Coronary artery (tissue), 2 donors: ENCODE measurements around the gene AUTS2.

Experiments used
- DNase-seq: peaks from one replicate; pipeline ENCODE4 v3.0.0-alpha.2; 2017; ENCODE audit warnings: low spot score
- H3K27ac ChIP-seq, 2 donors: fragments of 200-600 bp; sonication (generic); one replicate each; pipeline ENCODE4 v1.5.1; 2016 to 2019
- H3K4me3 ChIP-seq: fragments of 200-600 bp; sonication (generic); 2 replicates; pipeline ENCODE4 v1.5.1; 2016; ENCODE audit warnings: mild to moderate bottlenecking, moderate library complexity
- TF ChIP-seq, protein P1 (sequence below): fragments of 200-600 bp; sonication (generic); IDR thresholded peaks from one replicate; pipeline ENCODE4 v1.5.1; 2019; ENCODE audit warnings: antibody characterized with exemption

The AUTS2 gene

GRCh38 chr7:70793060-70793459 is 1194.8 kb downstream of the AUTS2 start:
- DNase-seq, result no peak
- Histone ChIP-seq H3K4me3 (no peak overlapping the region), H3K27ac (no peak overlapping the region)
- TF ChIP-seq, protein P1, sequence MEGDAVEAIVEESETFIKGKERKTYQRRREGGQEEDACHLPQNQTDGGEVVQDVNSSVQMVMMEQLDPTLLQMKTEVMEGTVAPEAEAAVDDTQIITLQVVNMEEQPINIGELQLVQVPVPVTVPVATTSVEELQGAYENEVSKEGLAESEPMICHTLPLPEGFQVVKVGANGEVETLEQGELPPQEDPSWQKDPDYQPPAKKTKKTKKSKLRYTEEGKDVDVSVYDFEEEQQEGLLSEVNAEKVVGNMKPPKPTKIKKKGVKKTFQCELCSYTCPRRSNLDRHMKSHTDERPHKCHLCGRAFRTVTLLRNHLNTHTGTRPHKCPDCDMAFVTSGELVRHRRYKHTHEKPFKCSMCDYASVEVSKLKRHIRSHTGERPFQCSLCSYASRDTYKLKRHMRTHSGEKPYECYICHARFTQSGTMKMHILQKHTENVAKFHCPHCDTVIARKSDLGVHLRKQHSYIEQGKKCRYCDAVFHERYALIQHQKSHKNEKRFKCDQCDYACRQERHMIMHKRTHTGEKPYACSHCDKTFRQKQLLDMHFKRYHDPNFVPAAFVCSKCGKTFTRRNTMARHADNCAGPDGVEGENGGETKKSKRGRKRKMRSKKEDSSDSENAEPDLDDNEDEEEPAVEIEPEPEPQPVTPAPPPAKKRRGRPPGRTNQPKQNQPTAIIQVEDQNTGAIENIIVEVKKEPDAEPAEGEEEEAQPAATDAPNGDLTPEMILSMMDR, result no peak

DNA sequence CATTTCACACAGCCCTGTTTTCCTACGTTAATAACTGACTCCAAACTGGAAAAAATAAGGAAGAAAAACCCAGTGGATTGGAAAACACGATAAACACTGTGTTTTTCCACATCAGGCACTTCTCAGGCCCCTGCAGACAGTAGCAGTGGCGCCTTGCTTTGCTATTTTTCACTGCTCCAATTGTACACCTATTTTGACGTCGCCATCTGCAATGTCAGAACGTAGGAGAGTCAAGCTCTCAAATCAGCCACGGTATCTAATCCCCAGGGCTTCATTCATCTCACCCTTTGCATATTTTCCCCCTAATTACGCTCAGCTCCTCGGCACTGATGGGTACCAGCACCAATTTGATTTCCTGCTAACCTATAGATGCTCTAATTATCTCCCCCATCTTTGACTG is 1195.5 kb downstream of the AUTS2 start:
- TF ChIP-seq, protein P1, result no peak
- no peak overlapping the region for H3K27ac ChIP-seq
- no peak for DNase-seq
- no peak overlapping the region for H3K4me3 ChIP-seq

GRCh38 chr7:70794962-70795361 is 1196.7 kb downstream of the AUTS2 start:
- no peak for DNase-seq

GRCh38 chr7:70795948-70796347 is 1197.7 kb downstream of the AUTS2 start:
- DNase-seq, result no peak
- Histone ChIP-seq H3K27ac (no peak overlapping the region), H3K4me3 (no peak overlapping the region)
- TF ChIP-seq, protein P1, result no peak

More at GRCh38 chr7:70794962-70795361, 1196.7 kb downstream of the AUTS2 start:
- Histone ChIP-seq H3K27ac (no peak overlapping the region), H3K4me3 (no peak overlapping the region)
- TF ChIP-seq, protein P1, result no peak

DNA sequence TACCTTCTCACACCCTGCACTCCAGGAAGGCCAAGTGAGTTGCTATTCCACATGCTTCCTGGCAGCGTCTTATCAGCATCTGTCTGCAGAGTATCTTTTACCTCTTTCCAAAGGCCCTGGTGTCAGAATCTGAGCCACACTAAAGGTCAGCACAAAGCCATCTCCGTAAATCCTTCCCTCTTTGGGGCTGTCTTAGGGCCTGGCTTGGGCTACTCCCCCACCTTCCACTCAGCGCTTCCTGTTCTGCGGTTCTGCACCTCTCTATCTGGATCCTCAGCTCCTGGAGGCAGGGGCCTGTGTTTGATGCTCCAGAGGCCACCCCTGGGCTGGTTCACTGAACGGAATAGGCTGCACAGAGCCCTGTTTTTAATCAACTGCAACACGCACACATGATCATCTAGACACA is 1198.8 kb downstream of the AUTS2 start:
- Histone ChIP-seq H3K4me3 (no peak overlapping the region), H3K27ac (no peak overlapping the region)
- no peak for DNase-seq
- TF ChIP-seq, protein P1, result no peak

DNA sequence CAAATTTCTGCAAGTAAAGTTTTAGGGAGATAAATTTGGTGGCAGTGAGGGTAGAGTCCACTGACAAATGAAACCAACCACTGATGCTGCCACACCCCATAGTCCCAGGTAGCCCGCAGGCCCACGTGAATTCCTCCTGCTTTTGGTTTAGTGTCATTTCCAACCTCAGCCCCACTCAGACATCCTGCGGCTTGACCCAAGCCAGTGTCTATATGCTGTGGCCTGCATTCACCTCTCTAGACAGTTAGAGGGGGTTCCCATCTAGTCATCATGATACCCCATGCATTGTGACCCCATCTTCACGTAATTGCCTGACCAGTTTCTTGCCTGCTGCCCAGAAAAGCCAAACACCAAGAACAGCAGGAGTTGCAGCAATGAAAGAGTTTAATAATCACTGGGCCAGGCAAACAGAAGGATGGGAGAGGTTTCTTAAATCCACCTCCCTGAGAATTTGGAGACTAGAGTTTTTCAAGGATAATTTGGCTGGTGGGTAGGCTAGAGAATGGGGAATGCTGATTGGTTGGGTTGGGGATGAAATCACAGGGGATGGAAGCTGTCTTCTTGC is 1201.6 kb downstream of the AUTS2 start:
- H3K27ac ChIP-seq, result no peak overlapping the region
- TF ChIP-seq, protein P1, result no peak
- no peak overlapping the region for H3K4me3 ChIP-seq
- no peak for DNase-seq

GRCh38 chr7:70805360-70805759 is 1207.1 kb downstream of the AUTS2 start:
- Histone ChIP-seq H3K4me3 (no peak overlapping the region), H3K27ac (no peak overlapping the region)
- DNase-seq, result no peak
- TF ChIP-seq, protein P1, result no peak
